HCT116 (cell line): Measurements from ENCODE around the gene DLX4.

Source experiments
- ATF3 ChIP-seq: IDR thresholded peaks from 2 replicates; pipeline ENCODE4 v1.6.1; 2012
- TF ChIP-seq, protein P1 (sequence below), 3 experiments: fragments of 200-600 bp in 1 of 3; sonication (generic) in 1 of 3; IDR thresholded peaks in 2 of 3; conservative IDR thresholded peaks in 1 of 3; 2 replicates each; pipeline ENCODE4 v1.5.1; 2012 to 2017; ENCODE audit warnings: low read depth in 2 of 3, low read length in 2 of 3, antibody characterized with exemption in 1 of 3, borderline replicate concordance in 1 of 3, control low read depth in 1 of 3, mild to moderate bottlenecking in 1 of 3, mixed read lengths in 1 of 3, mixed run types in 1 of 3, moderate library complexity in 1 of 3; ENCODE audit not compliant: insufficient read depth in 1 of 3

DNA sequence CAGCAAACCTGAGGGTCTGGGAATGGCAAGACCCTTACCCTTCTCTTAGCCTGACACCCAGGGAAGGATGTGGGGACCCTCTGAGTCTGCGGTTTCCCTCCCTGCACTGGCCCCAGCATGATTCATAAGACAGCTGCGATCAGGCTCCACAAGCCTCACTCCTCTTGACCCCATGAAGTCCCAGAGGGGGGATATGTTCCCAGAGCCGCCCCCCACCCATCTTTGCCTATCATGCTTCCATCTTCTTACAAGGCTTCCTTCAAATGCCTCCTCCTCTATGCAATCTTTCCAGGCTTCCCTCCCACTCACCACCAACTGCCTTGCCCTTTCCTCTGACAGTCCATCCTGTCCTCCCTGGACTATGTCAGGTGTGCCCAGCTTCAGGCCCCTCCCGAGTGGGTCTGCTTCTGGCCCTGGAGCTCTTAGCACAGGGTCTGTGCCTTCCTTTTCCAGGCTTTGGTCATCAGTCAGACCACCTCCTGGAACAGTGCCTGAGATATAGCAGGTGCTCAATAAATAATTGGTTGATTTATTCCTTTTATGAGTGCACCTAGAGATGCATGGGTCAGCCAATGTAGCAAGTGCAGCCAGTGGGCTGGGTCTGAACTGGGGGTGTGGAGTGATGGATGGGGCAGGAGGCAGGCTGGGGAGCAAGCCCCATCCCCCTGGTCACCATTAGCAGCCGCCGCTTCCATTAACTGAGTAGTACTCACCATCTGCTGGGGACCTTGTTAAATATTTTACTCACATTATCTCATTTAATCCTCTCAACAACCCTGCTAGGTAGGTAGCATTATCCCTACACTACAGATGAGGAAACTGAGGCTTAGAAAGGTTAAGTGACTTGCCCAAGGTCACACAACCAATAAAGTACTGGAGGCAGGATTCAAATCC is 17.7 kb downstream of the DLX4 start:
- TF ChIP-seq, protein P1, sequence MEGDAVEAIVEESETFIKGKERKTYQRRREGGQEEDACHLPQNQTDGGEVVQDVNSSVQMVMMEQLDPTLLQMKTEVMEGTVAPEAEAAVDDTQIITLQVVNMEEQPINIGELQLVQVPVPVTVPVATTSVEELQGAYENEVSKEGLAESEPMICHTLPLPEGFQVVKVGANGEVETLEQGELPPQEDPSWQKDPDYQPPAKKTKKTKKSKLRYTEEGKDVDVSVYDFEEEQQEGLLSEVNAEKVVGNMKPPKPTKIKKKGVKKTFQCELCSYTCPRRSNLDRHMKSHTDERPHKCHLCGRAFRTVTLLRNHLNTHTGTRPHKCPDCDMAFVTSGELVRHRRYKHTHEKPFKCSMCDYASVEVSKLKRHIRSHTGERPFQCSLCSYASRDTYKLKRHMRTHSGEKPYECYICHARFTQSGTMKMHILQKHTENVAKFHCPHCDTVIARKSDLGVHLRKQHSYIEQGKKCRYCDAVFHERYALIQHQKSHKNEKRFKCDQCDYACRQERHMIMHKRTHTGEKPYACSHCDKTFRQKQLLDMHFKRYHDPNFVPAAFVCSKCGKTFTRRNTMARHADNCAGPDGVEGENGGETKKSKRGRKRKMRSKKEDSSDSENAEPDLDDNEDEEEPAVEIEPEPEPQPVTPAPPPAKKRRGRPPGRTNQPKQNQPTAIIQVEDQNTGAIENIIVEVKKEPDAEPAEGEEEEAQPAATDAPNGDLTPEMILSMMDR (IDR thresholded peaks at IDR 0.05 in 2 of 3, conservative IDR thresholded peaks at IDR 0.05 in 1 of 3; ENCODE audit: borderline replicate concordance in 1 of 3, insufficient read depth in 1 of 3, low read depth in 2 of 3, low read length in 2 of 3): no peak
- no peak for TF ChIP-seq ATF3
